ENCODE measurements around the gene KDM6B. TPM values are rescaled to one million over a fixed set of nuclear protein-coding genes. Genes with fewer than 3 reads are reported as not detected.

The KDM6B gene
- total RNA-seq, 1 donor from 2014 or later, result 121 TPM

GRCh38 chr17:7873051-7873450 is 39.0 kb downstream of the KDM6B start:
- no peak overlapping the region for H3K4me3 Mint-ChIP-seq
- DNase-seq, result no peak
- H3K27me3 Mint-ChIP-seq, result no peaks in the 10 kb centered on the region
- peaks cover 19% of the 10 kb centered on the region for H3K36me3 Mint-ChIP-seq (ENCODE audit: low read depth)
- no peak overlapping the region for H3K27ac Mint-ChIP-seq
- peaks cover 13% of the 10 kb centered on the region for H3K4me1 Mint-ChIP-seq
- H3K9me3 Mint-ChIP-seq, result no peaks in the 10 kb centered on the region
- intact Hi-C loops (cut with micrococcal nuclease), result no loop called here

GRCh38 chr17:7875804-7876370 is 41.9 kb downstream of the KDM6B start:
- Mint-ChIP-seq H3K4me3 (no peak overlapping the region), H3K4me1 (peaks cover 5% of the 10 kb centered on the region), H3K36me3 (ENCODE audit: low read depth) (peaks cover 19% of the 10 kb centered on the region), H3K9me3 (no peaks in the 10 kb centered on the region), H3K27me3 (no peaks in the 10 kb centered on the region), H3K27ac (no peak overlapping the region)
- DNase-seq, result no peak
- intact Hi-C loops (cut with micrococcal nuclease), result no loop called here

- Mint-ChIP-seq H3K27me3 (no peaks in the 10 kb centered on the region), H3K4me1 (peaks cover 5% of the 10 kb centered on the region), H3K27ac (no peak overlapping the region), H3K9me3 (no peaks in the 10 kb centered on the region), H3K36me3 (ENCODE audit: low read depth) (peaks cover 15% of the 10 kb centered on the region), H3K4me3 (no peak overlapping the region)
- no peak for DNase-seq
- intact Hi-C loops (cut with micrococcal nuclease), result no loop called here
Measured at GRCh38 chr17:7878234-7878633, 44.2 kb downstream of the KDM6B start.

DNA sequence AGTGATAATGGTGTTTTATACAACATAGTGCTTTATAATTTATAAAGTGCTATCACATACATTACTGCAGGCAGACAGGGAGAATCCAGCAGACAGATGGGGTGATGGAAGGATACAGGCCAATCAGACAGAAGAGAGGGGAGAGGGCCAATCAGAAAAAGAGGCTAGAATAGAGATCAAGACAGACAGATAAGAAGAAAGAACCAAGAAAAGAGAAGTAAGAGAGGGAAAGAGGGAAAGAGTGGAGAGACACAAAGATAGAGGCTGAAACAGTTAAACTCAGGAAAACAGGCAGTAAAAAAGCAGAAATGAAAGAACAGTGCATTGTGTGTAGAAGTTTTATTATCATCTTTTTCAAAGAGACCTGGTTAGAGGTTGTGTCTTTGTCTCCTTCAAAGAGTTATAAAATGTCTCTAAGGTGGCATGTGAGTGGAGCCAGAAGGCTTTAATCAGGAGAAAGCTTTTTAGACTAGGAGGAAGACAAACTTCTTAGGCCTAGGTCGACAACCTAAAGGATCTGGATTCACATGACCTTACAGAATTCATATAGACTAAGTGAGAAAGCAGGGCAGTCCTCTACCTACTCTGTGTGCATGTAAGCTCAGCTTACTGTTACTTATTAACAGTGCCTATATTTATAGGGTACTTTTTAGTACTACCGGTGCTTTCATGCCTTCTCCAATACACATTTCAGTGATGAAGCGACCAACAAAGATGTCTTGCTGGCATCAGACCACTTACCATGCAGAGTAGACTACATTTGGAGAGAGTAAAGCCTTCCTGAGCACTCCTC is 46.3 kb downstream of the KDM6B start:
- no peak for DNase-seq
- H3K4me3 Mint-ChIP-seq, result no peak overlapping the region
- H3K27ac Mint-ChIP-seq, result no peak overlapping the region
- H3K27me3 Mint-ChIP-seq, result no peaks in the 10 kb centered on the region
- intact Hi-C loops (cut with micrococcal nuclease), result no loop called here
- H3K36me3 Mint-ChIP-seq (ENCODE audit: low read depth), result peaks cover 8% of the 10 kb centered on the region
- no peaks in the 10 kb centered on the region for H3K9me3 Mint-ChIP-seq
- H3K4me1 Mint-ChIP-seq, result peaks cover 4% of the 10 kb centered on the region

- no peak for DNase-seq
- Mint-ChIP-seq H3K27me3 (no peaks in the 10 kb centered on the region), H3K4me3 (no peak overlapping the region), H3K4me1 (peaks cover 3% of the 10 kb centered on the region), H3K9me3 (no peaks in the 10 kb centered on the region), H3K36me3 (ENCODE audit: low read depth) (peaks cover 7% of the 10 kb centered on the region), H3K27ac (no peak overlapping the region)
- intact Hi-C loops (cut with micrococcal nuclease), result no loop called here
Measured at GRCh38 chr17:7881276-7882054, 47.4 kb downstream of the KDM6B start.

DNA sequence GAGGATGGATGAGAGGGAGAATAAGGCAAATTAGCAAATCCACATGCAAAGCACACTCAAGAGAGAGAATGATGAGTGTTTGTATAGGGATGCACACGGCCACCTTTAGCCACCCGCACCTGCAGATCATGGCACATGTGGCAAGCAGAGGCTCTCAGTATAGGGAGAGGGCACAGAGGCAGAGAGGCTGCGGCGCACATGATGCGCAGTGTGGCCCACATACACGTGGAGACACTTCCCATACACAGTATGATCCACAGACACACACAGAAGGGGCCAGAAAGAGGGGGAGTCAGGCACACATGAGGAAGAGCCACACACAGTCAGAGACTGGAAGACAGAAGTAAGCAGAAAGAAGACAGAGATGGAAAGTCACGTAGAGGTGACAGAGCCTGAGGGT is 48.1 kb downstream of the KDM6B start:
- intact Hi-C loops (cut with micrococcal nuclease), result no loop called here
- H3K27me3 Mint-ChIP-seq, result no peaks in the 10 kb centered on the region
- H3K36me3 Mint-ChIP-seq (ENCODE audit: low read depth), result peaks cover 7% of the 10 kb centered on the region
- H3K4me3 Mint-ChIP-seq, result no peak overlapping the region
- peak; percentile 64 for DNase-seq
- H3K27ac Mint-ChIP-seq, result no peak overlapping the region
- H3K4me1 Mint-ChIP-seq, result peaks cover 2% of the 10 kb centered on the region
- no peaks in the 10 kb centered on the region for H3K9me3 Mint-ChIP-seq

DNA sequence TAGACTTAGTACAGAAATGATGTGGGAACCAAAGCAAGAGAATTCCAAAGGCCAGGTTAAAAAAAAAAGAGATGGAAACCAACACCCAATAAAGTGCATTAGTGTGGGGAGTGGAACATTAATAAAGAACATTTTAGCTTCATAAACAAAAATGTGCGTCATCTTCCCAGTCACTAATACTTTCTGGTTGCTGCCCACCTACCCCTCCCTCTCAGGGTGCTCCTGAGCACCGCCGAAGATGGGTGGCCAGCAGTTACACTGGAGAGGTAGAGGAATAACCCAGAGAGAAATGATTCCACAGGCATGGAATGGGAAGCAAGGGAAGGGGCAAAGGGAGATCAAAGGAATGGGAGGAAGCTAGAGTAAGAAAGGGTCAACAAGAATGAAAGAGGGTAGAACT is 48.6 kb downstream of the KDM6B start:
- H3K27me3 Mint-ChIP-seq, result no peaks in the 10 kb centered on the region
- H3K27ac Mint-ChIP-seq, result no peak overlapping the region
- H3K9me3 Mint-ChIP-seq, result no peaks in the 10 kb centered on the region
- peaks cover 2% of the 10 kb centered on the region for H3K4me1 Mint-ChIP-seq
- intact Hi-C loops (cut with micrococcal nuclease), result no loop called here
- no peak for DNase-seq
- H3K36me3 Mint-ChIP-seq (ENCODE audit: low read depth), result peaks cover 5% of the 10 kb centered on the region
- no peak overlapping the region for H3K4me3 Mint-ChIP-seq

Other genes starting within 250 kb of the KDM6B start
- gene SOX15, start 244.1 kb upstream of the KDM6B start, total RNA-seq, result 0.43 TPM in 1 of 2 replicates, not detected in the other
- gene FXR2, start 219.3 kb upstream of the KDM6B start, total RNA-seq, result 62.6 and 64.4 TPM in 2 replicates
- gene SAT2, start 206.4 kb upstream of the KDM6B start, total RNA-seq, result 16.5 and 17.7 TPM in 2 replicates
- gene SHBG, start 204.1 kb upstream of the KDM6B start, total RNA-seq, result not detected in 2 replicates
- 0.14 and 0.37 TPM in 2 replicates for gene ATP1B2, start 183.3 kb upstream of the KDM6B start, total RNA-seq
- gene TP53, start 146.7 kb upstream of the KDM6B start, total RNA-seq, result 177 and 178 TPM in 2 replicates
- gene WRAP53, start 145.7 kb upstream of the KDM6B start, total RNA-seq, result 33.8 and 35.0 TPM in 2 replicates
- 0.05 TPM in 1 of 2 replicates, not detected in the other for gene EFNB3, start 129.0 kb upstream of the KDM6B start, total RNA-seq
- not detected in 2 replicates for gene DNAH2, start 116.5 kb upstream of the KDM6B start, total RNA-seq
- gene TMEM88, start 20.8 kb downstream of the KDM6B start, total RNA-seq, result 6.1 and 7.1 TPM in 2 replicates
- 45.2 and 47.5 TPM in 2 replicates for gene NAA38, start 23.3 kb downstream of the KDM6B start, total RNA-seq
- gene CYB5D1, start 23.8 kb downstream of the KDM6B start, total RNA-seq, result 12.7 and 14.0 TPM in 2 replicates
- gene CHD3, start 54.6 kb downstream of the KDM6B start, total RNA-seq, result 152 and 158 TPM in 2 replicates
- 6.2 and 6.5 TPM in 2 replicates for gene RNF227, start 82.1 kb downstream of the KDM6B start, total RNA-seq
- gene KCNAB3, start 95.6 kb downstream of the KDM6B start, total RNA-seq, result 9.7 and 12.8 TPM in 2 replicates
- gene TRAPPC1, start 97.7 kb downstream of the KDM6B start, total RNA-seq, result 150 and 159 TPM in 2 replicates
- gene CNTROB, start 98.0 kb downstream of the KDM6B start, total RNA-seq, result 52.4 and 54.5 TPM in 2 replicates
- gene GUCY2D, start 168.4 kb downstream of the KDM6B start, total RNA-seq, result not detected in 2 replicates
- not detected in 2 replicates for gene ALOX15B, start 204.8 kb downstream of the KDM6B start, total RNA-seq

All from activated CD4-positive, alpha-beta T cell treated with anti-CD3 and anti-CD28 coated beads, Interleukin-2, amount 10 ng/mL, durations not matched to agents 24 days and 14 days (primary cell).